B cell (primary cell): Measurements from ENCODE around the gene CNTNAP3B.
"Not testable (repeated sequence)": the region's sequence is repeated elsewhere in the genome, so short reads cannot be mapped to it uniquely, and the experiment has no call there.

Experiments used
- CTCF ChIP-seq: fragments of 200-600 bp; IDR thresholded peaks from one replicate; pipeline ENCODE4 v1.8.0; 2022; ENCODE audit warnings: antibody characterized with exemption, mild to moderate bottlenecking
- EZH2 ChIP-seq: IDR thresholded peaks from 2 replicates; pipeline ENCODE4 v1.6.1; 2012; ENCODE audit warnings: borderline replicate concordance, low read depth, mild to moderate bottlenecking, moderate library complexity, low read length; ENCODE audit not compliant: insufficient read depth, poor library complexity, severe bottlenecking

DNA sequence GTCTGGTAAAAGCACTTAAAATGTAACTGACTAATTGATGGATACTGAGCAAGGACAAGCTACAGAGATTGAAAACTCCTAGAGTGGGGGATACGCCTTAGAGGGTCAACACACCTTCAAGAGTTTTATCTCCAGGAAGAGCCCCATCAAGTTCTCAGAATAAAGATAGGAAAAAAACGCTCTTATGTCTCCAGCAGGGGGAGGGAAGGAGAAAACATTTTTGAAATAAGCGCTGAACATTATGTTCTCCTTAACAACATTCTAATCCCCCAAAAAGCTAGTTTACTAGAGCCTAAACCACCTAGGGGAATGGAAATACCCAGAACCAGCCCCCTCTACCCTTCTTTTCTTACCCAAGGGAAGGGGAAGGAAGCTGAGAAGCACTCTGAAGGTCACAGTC is 187.5 kb downstream of the CNTNAP3B start:
- not testable (repeated sequence) for TF ChIP-seq CTCF, EZH2
